SKM-1 (cell line): ENCODE results near the gene CHRND.

Source experiments
- DNase-seq: peaks from one replicate; lab custom pipeline; 2025; ENCODE audit not compliant: unreplicated experiment; lab: John Stamatoyannopoulos, UW

CHRND gene

GRCh38 chr2:232525791-232526371 lies at the start of gene CHRND:
CHRND (plus strand) TSS chr2:232526160; CDS start chr2:232526216, 56 bp downstream.
- DNase-seq: no peak

- no peak for DNase-seq
Measured at GRCh38 chr2:232476791-232477190, 49.2 kb upstream of the CHRND start.

- no peak for DNase-seq
Measured at GRCh38 chr2:232477751-232478510, 48.0 kb upstream of the CHRND start.

DNA sequence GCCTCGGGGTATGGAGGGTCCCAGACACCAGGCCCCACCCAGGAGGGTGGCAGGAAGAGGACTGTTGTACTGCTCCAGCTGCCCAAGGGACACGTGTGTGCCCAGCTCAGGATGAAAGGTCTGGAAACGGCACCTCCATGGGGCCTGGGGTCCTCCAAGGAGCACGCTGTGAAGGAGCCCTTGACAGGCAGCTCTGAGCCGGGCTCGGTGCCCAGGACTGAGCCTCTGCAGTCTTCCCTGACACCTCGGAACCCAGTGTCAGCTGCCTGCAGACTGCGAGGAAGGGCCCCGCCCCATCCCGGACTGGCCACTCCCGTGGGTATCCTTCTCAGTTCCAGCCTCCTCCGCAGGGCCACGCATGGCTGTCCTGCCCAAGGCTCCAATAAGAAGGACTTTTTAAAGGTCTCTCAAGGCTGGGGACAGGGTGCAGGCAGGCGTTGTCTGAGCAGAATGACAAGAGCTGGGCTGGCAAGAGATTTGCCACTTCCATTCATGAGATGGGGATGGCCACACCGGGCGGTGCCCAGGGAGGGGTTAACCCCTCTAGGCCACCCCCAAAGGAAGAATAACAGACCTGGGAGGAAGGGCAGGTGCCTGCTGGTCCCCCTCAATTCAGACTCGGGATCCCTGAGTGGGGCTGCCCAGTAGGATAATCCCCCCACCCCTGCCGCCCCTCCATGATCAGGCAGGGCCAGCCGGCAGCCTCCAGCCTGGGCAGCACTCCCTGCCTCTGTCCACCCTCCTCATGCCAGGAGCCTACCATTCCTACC lies 47.2 kb upstream of the CHRND start:
- no peak for DNase-seq

- no peak for DNase-seq
Measured at GRCh38 chr2:232479341-232480200, 46.4 kb upstream of the CHRND start.

GRCh38 chr2:232480201-232481190 lies 45.5 kb upstream of the CHRND start:
- no peak for DNase-seq

DNA sequence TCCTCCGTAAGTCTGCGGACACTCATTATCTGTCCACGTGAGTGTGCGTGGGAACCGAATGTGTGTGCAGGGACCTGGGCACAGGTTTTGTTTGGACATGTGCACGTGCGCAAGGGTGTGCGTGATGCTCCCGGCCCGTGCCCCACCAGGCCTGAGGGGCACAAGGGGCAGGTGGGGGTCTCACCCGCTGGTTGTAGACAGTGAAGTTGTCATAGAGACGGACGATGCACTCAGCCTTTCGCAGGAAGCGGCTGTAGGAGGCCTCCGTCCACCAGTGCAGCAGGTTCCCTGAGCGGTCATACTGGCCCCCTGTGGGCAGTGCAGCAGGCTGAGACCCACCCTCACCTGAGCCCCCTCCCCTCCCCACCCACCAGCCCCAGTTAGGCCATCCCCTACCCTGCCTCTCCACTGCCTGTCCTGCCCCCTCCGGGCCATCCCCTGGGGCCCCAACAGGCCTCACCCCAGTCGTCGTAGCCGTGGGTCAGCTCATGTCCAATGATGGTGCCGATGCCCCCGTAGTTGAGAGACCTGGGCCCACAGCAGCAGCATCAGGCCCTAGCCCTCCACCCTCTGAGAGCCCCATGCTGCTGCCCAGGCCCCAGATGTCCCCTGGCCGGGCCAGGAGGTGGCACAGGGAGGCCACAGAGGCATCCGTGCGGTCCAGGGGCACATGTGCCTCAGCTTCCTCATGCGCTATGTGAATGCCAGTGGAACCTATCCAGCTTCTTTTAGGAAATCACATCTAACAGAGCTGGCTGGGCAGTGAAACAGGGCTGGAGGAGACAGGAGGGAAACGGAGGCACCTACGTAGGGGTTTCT lies 44.4 kb upstream of the CHRND start:
- no peak for DNase-seq

- DNase-seq: no peak
Measured at GRCh38 chr2:232482301-232483238, 43.4 kb upstream of the CHRND start.

- DNase-seq: no peak
Measured at GRCh38 chr2:232483311-232483922, 42.5 kb upstream of the CHRND start.

GRCh38 chr2:232483923-232484627 lies 41.9 kb upstream of the CHRND start:
- no peak for DNase-seq

GRCh38 chr2:232484628-232485347 lies 41.2 kb upstream of the CHRND start:
- no peak for DNase-seq

DNA sequence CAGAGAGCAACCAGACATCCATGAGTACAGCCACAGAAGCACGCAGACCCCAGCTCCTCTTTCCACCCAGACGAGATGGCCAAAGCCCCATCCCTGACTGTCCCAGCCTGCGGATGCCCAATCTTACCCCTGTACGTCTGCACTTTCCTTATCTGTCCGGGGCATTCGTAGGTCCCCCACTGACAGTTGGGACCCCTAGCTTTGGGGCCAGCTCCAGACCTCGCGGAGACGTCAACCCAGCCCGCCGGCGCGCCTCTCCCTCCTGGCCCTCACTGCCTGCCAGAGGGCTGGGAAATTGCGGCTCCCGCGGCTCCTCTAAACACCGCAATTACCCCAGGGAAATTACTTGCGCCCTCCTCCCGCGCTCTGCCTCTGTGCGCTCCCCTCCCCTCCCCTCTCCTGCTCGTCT lies 40.6 kb upstream of the CHRND start:
- DNase-seq: no peak

DNA sequence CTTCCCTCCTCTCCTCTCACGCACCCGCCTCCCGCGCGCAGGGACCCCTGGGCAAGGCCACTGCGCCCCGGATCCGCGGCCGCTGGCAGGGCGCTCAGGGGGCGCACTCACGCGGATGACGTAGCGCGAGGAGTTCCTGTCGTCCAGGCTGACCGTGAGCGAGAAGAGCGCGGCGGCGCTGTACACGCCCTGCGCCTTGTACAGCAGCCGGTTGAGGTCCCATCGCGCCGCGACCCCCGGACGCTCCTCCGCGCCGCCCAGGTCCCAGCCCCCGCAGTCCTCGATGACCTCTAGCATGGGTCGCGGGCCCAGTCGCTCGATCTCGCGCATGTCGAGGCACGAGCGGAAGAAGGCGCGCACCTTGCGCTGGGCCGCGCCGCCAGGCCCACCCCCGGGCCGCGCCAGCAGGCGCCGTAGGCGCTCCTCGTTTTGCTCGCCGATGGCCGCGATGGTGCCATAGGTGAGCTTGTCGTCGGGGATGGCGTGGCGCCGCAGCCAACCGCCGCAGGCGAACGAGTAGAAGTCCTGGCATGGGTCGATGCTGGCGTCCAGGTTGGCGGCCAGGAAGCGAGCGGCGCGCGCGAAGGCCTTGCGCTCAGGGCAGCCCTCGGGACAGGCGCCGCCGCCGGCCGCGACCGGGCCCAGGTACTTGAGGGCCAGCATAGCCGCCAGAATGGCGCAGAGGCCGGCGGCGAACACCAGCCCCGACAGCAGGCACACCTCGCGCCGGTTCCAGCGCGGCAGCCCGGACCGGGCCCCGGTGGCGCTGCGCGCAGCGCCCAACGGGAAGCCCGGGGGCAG lies 40.0 kb upstream of the CHRND start:
- DNase-seq: no peak

GRCh38 chr2:232486558-232487384 lies 39.2 kb upstream of the CHRND start:
- no peak for DNase-seq
